Erythroblast (primary cell): ENCODE measurements around the gene LTF.

ENCODE experiments used
- GATA1 ChIP-seq: IDR thresholded peaks from 2 replicates; pipeline ENCODE4 v1.6.1; 2011; ENCODE audit warnings: low read depth, mild to moderate bottlenecking, control low read depth, low read length, moderate library complexity
- POLR2A ChIP-seq: IDR thresholded peaks from 2 replicates; pipeline ENCODE4 v1.6.1; 2011; ENCODE audit warnings: mild to moderate bottlenecking, low read length

DNA sequence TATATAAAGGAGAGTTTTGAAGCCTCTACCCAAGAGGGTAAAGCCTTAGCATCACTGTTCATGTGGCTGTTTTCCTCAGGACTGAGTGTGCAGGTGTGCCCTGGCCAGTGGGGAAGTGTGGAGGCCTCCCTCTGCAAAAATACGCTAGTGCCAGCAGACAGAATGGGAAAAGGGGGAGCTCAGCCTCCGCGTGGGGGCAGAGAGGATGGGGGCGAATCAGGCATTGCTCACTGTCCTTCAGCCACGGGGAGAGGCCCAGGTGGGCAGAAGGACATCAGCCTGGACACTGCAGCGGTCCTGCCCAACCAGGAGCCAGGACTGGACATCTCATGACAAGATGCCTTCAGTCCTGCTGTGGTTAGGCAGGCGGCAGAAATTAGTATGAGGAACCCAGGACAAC lies 10.1 kb downstream of the LTF start:
- TF ChIP-seq POLR2A (no peak), GATA1 (no peak)
